Measurements from ENCODE around the gene GRPEL1. TPM values are rescaled to one million over a fixed set of nuclear protein-coding genes. Genes with fewer than 3 reads are reported as not detected.

GRPEL1 gene
- polyA plus RNA-seq, 2 of the 4 experiments (the other 2 are of a cell fraction), result 45.5 to 72.0 TPM

GRCh38 chr4:7043284-7044136, 24.4 kb downstream of the GRPEL1 start, which contains the start of gene TADA2B:
TADA2B (plus strand) TSS chr4:7043372; CDS start chr4:7043580, 208 bp downstream.
- Histone ChIP-seq H3K4me3 (peak within 1 kb of the TSS; percentile 99), H3K4me2 (peak within 1 kb of the TSS; percentile 97), H3K9me3 (no peaks in the 10 kb centered on the region), H3K4me1 (peaks cover 8% of the 10 kb centered on the region; the same call in 2 of the 3 replicates), H3K27ac (peak within 1 kb of the TSS; percentile 96 to 98)
- ChIA-PET CTCF (interaction anchor here (0.7 to 4.3 kb wide), 20 partner anchors 8 to 325 kb away, joined by 3 to 26 read pairs (median 4); no protein-coding TSS in a partner anchor), POLR2A (interaction anchor here (0.9 to 2.9 kb wide), 5 partner anchors 9 to 134 kb away, joined by 4 to 19 read pairs (median 4); partner anchors contain the start of gene GRPEL1)
- ATAC-seq, result peak; percentile 45 to 78
- DNase-seq (ENCODE audit: low read depth in 1 of 2, low spot score in 1 of 2), result peak; percentile 22 to 49
- TF ChIP-seq CTCF (IDR thresholded peaks at IDR 0.05) (no peak; the same call in 2 of the 3 replicates), POLR2A (IDR thresholded peaks at IDR 0.05; ENCODE audit: low read length) (peak; percentile 47), JUN (IDR thresholded peaks at IDR 0.05) (no peak)
- WGBS (ENCODE audit: missing lambda C conversion rate), result 2% methylated on average over 13 of the region's 119 CpGs
- no peak for FAIRE-seq

GRCh38 chr4:7042503-7043283, 25.2 kb downstream of the GRPEL1 start:
- peak overlapping the region; percentile 67 to 82 for H3K27ac ChIP-seq
- H3K4me1 ChIP-seq, result peaks cover 8% of the 10 kb centered on the region; the same call in 2 of the 3 replicates
- peak overlapping the region; percentile 85 for H3K4me3 ChIP-seq
- FAIRE-seq, result no peak
- no peaks in the 10 kb centered on the region for H3K9me3 ChIP-seq
- peak; percentile 93 to 97 for ATAC-seq
- 6% methylated on average over 2 of the region's 90 CpGs for whole genome bisulfite sequencing (ENCODE audit: missing lambda C conversion rate)
- DNase-seq (ENCODE audit: low read depth in 1 of 2, low spot score in 1 of 2), result peak; percentile 94 to 95
- ChIA-PET CTCF (interaction anchor here (0.7 to 4.3 kb wide), 22 partner anchors 8 to 324 kb away, joined by 3 to 26 read pairs (median 4); no protein-coding TSS in a partner anchor), POLR2A (interaction anchor here (0.9 to 2.9 kb wide), 5 partner anchors 8 to 134 kb away, joined by 4 to 19 read pairs (median 4); partner anchors contain the start of gene GRPEL1)
- peak overlapping the region; percentile 97 for H3K4me2 ChIP-seq
- TF ChIP-seq FOXS1 (CRISPR knock-in tag; IDR thresholded peaks at IDR 0.05) (no peak), EHF (CRISPR knock-in tag; IDR thresholded peaks at IDR 0.05) (no peak), MYC (IDR thresholded peaks at IDR 0.05; ENCODE audit: borderline replicate concordance, low read length) (no peak), CTCF (IDR thresholded peaks at IDR 0.05) (peak; percentile 57; the same call in 2 of the 3 replicates), PBX3 (IDR thresholded peaks at IDR 0.05) (no peak), HDAC2 (IDR thresholded peaks at IDR 0.05) (no peak), MAZ (IDR thresholded peaks at IDR 0.05; ENCODE audit: borderline replicate concordance, low read depth, low read length) (no peak), HOXA7 (CRISPR knock-in tag; IDR thresholded peaks at IDR 0.05) (no peak), ZC3H11A (IDR thresholded peaks at IDR 0.05) (no peak), BCL3 (IDR thresholded peaks at IDR 0.05) (no peak), E2F6 (IDR thresholded peaks at IDR 0.05; ENCODE audit: borderline replicate concordance, low read depth) (0 out of 2 replicates have a peak, but pooled peaks have one; percentile 31), RNF2 (IDR thresholded peaks at IDR 0.05; ENCODE audit: borderline replicate concordance, low read depth) (no peak), TFCP2L1 (CRISPR knock-in tag; IDR thresholded peaks at IDR 0.05) (no peak), CBX2 (IDR thresholded peaks at IDR 0.05; ENCODE audit: borderline replicate concordance, low read depth) (no peak), EP300 (IDR thresholded peaks at IDR 0.05) (no peak), JUN (IDR thresholded peaks at IDR 0.05) (no peak), RFX5 (IDR thresholded peaks at IDR 0.05) (peak; percentile 83), PHF8 (IDR thresholded peaks at IDR 0.05; ENCODE audit: borderline replicate concordance, low read depth) (peak; percentile 48; the same call in 1 of the 2 replicates), CBX8 (IDR thresholded peaks at IDR 0.05) (no peak), HES2 (IDR thresholded peaks at IDR 0.05) (no peak), JUNB (IDR thresholded peaks at IDR 0.05) (no peak), RAD21 (conservative IDR thresholded peaks at IDR 0.05 in 1 of 2, IDR thresholded peaks at IDR 0.05 in 1 of 2) (no peak), KDM5A (IDR thresholded peaks at IDR 0.05) (no peak), SMC3 (IDR thresholded peaks at IDR 0.05) (0 out of 3 replicates have a peak, but pooled peaks have one; percentile 22)

Data from A549 (cell line).